C4-2B (cell line): Measurements from ENCODE around the gene ARHGAP4.

Experiments used
- CTCF ChIP-seq: fragments of 450-650 bp; conservative IDR thresholded peaks from 2 replicates; pipeline ENCODE4 v1.5.1; 2017; ENCODE audit warnings: mild to moderate bottlenecking
- ZFX ChIP-seq: fragments of 450-650 bp; IDR thresholded peaks from 2 replicates; pipeline ENCODE4 v1.6.1; 2017

GRCh38 chrX:153970357-153971123, 44.5 kb upstream of the ARHGAP4 start:
- TF ChIP-seq CTCF (no peak), ZFX (no peak)
